ENCODE measurements around the gene METTL23.

- TF ChIP-seq CTCF (IDR thresholded peaks at IDR 0.05; ENCODE audit: insufficient read depth, low read length, poor library complexity, severe bottlenecking) = no peak
- no peak for TF ChIP-seq EZH2phosphoT487 (conservative IDR thresholded peaks at IDR 0.05; ENCODE audit: low read length)
Observed at GRCh38 chr17:76700617-76701470, 25.8 kb upstream of the METTL23 start.
